HepG2 (cell line): ENCODE results near the gene FRMD5.

Experiments used
- AHR ChIP-seq: IDR thresholded peaks from 2 replicates; pipeline ENCODE4 v1.6.1; 2018; ENCODE audit warnings: missing genetic modification reagents, missing compliant biosample characterization
- EZH2 ChIP-seq: conservative IDR thresholded peaks from 2 replicates; pipeline ENCODE4 v1.6.1; 2012; ENCODE audit warnings: mild to moderate bottlenecking, low read depth, low read length, moderate library complexity
- GATAD2A ChIP-seq: IDR thresholded peaks from 2 replicates; pipeline ENCODE4 v1.6.1; 2016
- HNF4G ChIP-seq, 2 experiments: sonication (generic) in 1 of 2; formaldehyde crosslinking in 1 of 2; IDR thresholded peaks; 2 replicates each; pipeline versions ENCODE4 v1.4.0 to v1.6.1; 2011 to 2020; ENCODE audit warnings: borderline replicate concordance in 2 of 2, low read depth in 2 of 2, mild to moderate bottlenecking in 2 of 2, low read length in 1 of 2, missing genetic modification reagents in 1 of 2, moderate library complexity in 1 of 2
- MXI1 ChIP-seq: IDR thresholded peaks from 3 replicates; pipeline ENCODE4 v1.6.1; 2012; ENCODE audit warnings: low read depth, low read length, inconsistent platforms, borderline replicate concordance
- REL ChIP-seq: sonication (generic); formaldehyde crosslinking; conservative IDR thresholded peaks from 2 replicates; pipeline ENCODE4 v1.8.0; 2022; ENCODE audit warnings: mild to moderate bottlenecking, missing genetic modification reagents, moderate library complexity
- STAT5B ChIP-seq: sonication (generic); formaldehyde crosslinking; IDR thresholded peaks from 2 replicates; pipeline ENCODE4 v1.4.0; 2020; ENCODE audit warnings: missing genetic modification reagents
- U2AF2 ChIP-seq: fragments of 200-400 bp; formaldehyde crosslinking; IDR thresholded peaks from 2 replicates; pipeline ENCODE4 v1.6.1; 2017; ENCODE audit warnings: low read depth, mild to moderate bottlenecking, low read length
- ZNF501 ChIP-seq: sonication (generic); formaldehyde crosslinking; IDR thresholded peaks from 2 replicates; pipeline ENCODE4 v1.5.1; 2020; ENCODE audit warnings: mild to moderate bottlenecking, moderate library complexity, missing genetic modification reagents
- ZNF567 ChIP-seq: sonication (generic); formaldehyde crosslinking; IDR thresholded peaks from 2 replicates; pipeline ENCODE4 v1.8.1; 2023; ENCODE audit warnings: mild to moderate bottlenecking, missing genetic modification reagents, borderline replicate concordance
- TF ChIP-seq, protein P1 (sequence below): sonication (generic); formaldehyde crosslinking; IDR thresholded peaks from 2 replicates; pipeline ENCODE4 v1.5.0; 2020; ENCODE audit warnings: mild to moderate bottlenecking, missing genetic modification reagents, moderate library complexity
- TF ChIP-seq, protein P2 (sequence below): sonication (generic); formaldehyde crosslinking; IDR thresholded peaks from 2 replicates; pipeline ENCODE4 v1.8.1; 2022; ENCODE audit warnings: low read depth, mild to moderate bottlenecking, missing genetic modification reagents

DNA sequence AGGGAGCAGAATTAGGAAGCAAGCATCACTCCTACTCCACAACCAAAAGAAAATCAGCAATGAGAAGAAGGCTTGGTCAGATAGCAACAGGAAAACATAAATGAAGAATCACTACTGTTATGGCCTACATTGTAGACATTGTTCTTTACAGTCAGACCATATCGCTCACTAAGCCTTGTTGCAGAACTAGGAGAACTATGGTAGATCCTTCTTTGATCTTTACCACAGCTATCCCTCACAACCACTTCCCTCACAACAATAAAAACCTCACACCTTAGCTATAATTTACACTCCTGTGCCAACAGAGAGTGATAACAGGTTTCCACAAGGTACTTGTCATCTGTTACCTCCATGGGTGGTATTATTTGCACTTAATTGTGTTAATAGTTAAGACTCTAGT lies 241.7 kb downstream of the FRMD5 start:
- no peak for TF ChIP-seq U2AF2
- TF ChIP-seq, protein P1, sequence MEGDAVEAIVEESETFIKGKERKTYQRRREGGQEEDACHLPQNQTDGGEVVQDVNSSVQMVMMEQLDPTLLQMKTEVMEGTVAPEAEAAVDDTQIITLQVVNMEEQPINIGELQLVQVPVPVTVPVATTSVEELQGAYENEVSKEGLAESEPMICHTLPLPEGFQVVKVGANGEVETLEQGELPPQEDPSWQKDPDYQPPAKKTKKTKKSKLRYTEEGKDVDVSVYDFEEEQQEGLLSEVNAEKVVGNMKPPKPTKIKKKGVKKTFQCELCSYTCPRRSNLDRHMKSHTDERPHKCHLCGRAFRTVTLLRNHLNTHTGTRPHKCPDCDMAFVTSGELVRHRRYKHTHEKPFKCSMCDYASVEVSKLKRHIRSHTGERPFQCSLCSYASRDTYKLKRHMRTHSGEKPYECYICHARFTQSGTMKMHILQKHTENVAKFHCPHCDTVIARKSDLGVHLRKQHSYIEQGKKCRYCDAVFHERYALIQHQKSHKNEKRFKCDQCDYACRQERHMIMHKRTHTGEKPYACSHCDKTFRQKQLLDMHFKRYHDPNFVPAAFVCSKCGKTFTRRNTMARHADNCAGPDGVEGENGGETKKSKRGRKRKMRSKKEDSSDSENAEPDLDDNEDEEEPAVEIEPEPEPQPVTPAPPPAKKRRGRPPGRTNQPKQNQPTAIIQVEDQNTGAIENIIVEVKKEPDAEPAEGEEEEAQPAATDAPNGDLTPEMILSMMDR (CRISPR knock-in tag): no peak
- TF ChIP-seq, protein P2, sequence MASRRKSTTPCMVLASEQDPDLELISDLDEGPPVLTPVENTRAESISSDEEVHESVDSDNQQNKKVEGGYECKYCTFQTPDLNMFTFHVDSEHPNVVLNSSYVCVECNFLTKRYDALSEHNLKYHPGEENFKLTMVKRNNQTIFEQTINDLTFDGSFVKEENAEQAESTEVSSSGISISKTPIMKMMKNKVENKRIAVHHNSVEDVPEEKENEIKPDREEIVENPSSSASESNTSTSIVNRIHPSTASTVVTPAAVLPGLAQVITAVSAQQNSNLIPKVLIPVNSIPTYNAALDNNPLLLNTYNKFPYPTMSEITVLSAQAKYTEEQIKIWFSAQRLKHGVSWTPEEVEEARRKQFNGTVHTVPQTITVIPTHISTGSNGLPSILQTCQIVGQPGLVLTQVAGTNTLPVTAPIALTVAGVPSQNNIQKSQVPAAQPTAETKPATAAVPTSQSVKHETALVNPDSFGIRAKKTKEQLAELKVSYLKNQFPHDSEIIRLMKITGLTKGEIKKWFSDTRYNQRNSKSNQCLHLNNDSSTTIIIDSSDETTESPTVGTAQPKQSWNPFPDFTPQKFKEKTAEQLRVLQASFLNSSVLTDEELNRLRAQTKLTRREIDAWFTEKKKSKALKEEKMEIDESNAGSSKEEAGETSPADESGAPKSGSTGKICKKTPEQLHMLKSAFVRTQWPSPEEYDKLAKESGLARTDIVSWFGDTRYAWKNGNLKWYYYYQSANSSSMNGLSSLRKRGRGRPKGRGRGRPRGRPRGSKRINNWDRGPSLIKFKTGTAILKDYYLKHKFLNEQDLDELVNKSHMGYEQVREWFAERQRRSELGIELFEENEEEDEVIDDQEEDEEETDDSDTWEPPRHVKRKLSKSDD: no peak
- no peak for TF ChIP-seq STAT5B (CRISPR knock-in tag)
- no peak for TF ChIP-seq MXI1
- TF ChIP-seq GATAD2A (CRISPR knock-in tag): no peak
- TF ChIP-seq ZNF501 (CRISPR knock-in tag): no peak
- no peak for TF ChIP-seq REL
- TF ChIP-seq HNF4G (IDR thresholded peaks at IDR 0.05; ENCODE audit: borderline replicate concordance, low read depth, low read length): no peak
- TF ChIP-seq HNF4G (CRISPR knock-in tag; IDR thresholded peaks at IDR 0.05; ENCODE audit: borderline replicate concordance, low read depth): no peak
- TF ChIP-seq ZNF567 (CRISPR knock-in tag): no peak
- no peak for TF ChIP-seq AHR
- no peak for TF ChIP-seq EZH2
